Cardiac muscle cell (in vitro differentiated cells and primary cell): ENCODE results near the gene PDCD1LG2. TPM values are rescaled to one million over a fixed set of nuclear protein-coding genes. Genes with fewer than 3 reads are reported as not detected.

Experiments used
- DNase-seq, 2 donors: peaks; one replicate each; pipeline versions ENCODE4 v3.0.0 to v3.0.0-alpha.2; 2010 to 2017; ENCODE audit warnings: low read depth in 1 of 2, low spot score in 1 of 2
- H3K27ac ChIP-seq: fragments of 200-600 bp; sonication (generic); 2 replicates; pipeline ENCODE4 v1.5.1; 2016
- H3K27me3 ChIP-seq: fragments of 200-600 bp; sonication (generic); 2 replicates; pipeline ENCODE4 v1.6.0; 2016; ENCODE audit warnings: control low read depth
- H3K36me3 ChIP-seq: fragments of 200-600 bp; sonication (generic); 2 replicates; pipeline ENCODE4 v1.5.1; 2016; ENCODE audit warnings: control low read depth
- H3K4me1 ChIP-seq: fragments of 200-600 bp; sonication (generic); 2 replicates; pipeline ENCODE4 v1.8.1; 2017; ENCODE audit warnings: low read depth, mild to moderate bottlenecking, mixed run types
- H3K4me3 ChIP-seq: fragments of 200-600 bp; sonication (generic); 2 replicates; pipeline ENCODE4 v1.5.1; 2016; ENCODE audit warnings: mild to moderate bottlenecking
- H3K9me3 ChIP-seq: fragments of 200-600 bp; sonication (generic); 2 replicates; pipeline ENCODE4 v1.5.1; 2017; ENCODE audit warnings: low read depth, mild to moderate bottlenecking, control low read depth
- CTCF ChIP-seq: IDR thresholded peaks from 2 replicates; pipeline ENCODE4 v1.5.1; 2012; ENCODE audit warnings: low read depth, mild to moderate bottlenecking, low read length
- polyA plus RNA-seq: library from polyadenylated mRNA; unstranded; fragments of >200 nt; fragmentation: Nextera tagmentation; extraction: Ambion mirVana; gene quantifications from 2 replicates; pipeline ENCODE4 v1.2.1, GENCODE V29; 2016
- total RNA-seq: library from RNA; depleted of rRNA; stranded (reverse); fragments of >200 nt; gene quantifications from 2 replicates; pipeline ENCODE4 v1.2.3, GENCODE V29; 2016

Gene PDCD1LG2
- total and polyA plus RNA-seq, 2 experiments from 2014 or later = not detected

GRCh38 chr9:5499889-5500398, 10.4 kb upstream of the PDCD1LG2 start:
- Histone ChIP-seq H3K9me3 (no peaks in the 10 kb centered on the region), H3K4me1 (no peaks in the 10 kb centered on the region), H3K36me3 (no peaks in the 10 kb centered on the region), H3K27ac (no peak overlapping the region), H3K4me3 (no peak overlapping the region), H3K27me3 (no peaks in the 10 kb centered on the region)
- peak in 1 of 2 donors; percentile 84 for DNase-seq
- no peak for TF ChIP-seq CTCF

- Histone ChIP-seq H3K27me3 (no peaks in the 10 kb centered on the region), H3K4me3 (no peak overlapping the region), H3K9me3 (no peaks in the 10 kb centered on the region), H3K27ac (no peak overlapping the region), H3K36me3 (no peaks in the 10 kb centered on the region), H3K4me1 (no peaks in the 10 kb centered on the region)
- peak in 1 of 2 donors; percentile 95 for DNase-seq
- TF ChIP-seq CTCF = no peak
These were observed 9.7 kb upstream of the PDCD1LG2 start for GRCh38 chr9:5500441-5501235.

GRCh38 chr9:5502553-5502952, 7.8 kb upstream of the PDCD1LG2 start:
- Histone ChIP-seq H3K27ac (no peak overlapping the region), H3K4me1 (no peaks in the 10 kb centered on the region), H3K4me3 (no peak overlapping the region), H3K9me3 (no peaks in the 10 kb centered on the region), H3K27me3 (no peaks in the 10 kb centered on the region), H3K36me3 (no peaks in the 10 kb centered on the region)
- DNase-seq = no peak
- TF ChIP-seq CTCF = no peak

GRCh38 chr9:5509573-5509972, 758 bp upstream of the PDCD1LG2 start:
- no peaks in the 10 kb centered on the region for H3K27me3 ChIP-seq
- no peak overlapping the region for H3K4me3 ChIP-seq
- no peak for TF ChIP-seq CTCF
- no peak overlapping the region for H3K27ac ChIP-seq
- H3K9me3 ChIP-seq = no peaks in the 10 kb centered on the region
- DNase-seq = peak in 1 of 2 donors; percentile 92
- no peaks in the 10 kb centered on the region for H3K36me3 ChIP-seq
- no peaks in the 10 kb centered on the region for H3K4me1 ChIP-seq

GRCh38 chr9:5510989-5511388, 658 bp downstream of the PDCD1LG2 start:
- H3K4me3 ChIP-seq = no peak overlapping the region

More at GRCh38 chr9:5510989-5511388, 658 bp downstream of the PDCD1LG2 start:
- Histone ChIP-seq H3K36me3 (no peaks in the 10 kb centered on the region), H3K27ac (no peak overlapping the region), H3K9me3 (no peaks in the 10 kb centered on the region), H3K4me1 (no peaks in the 10 kb centered on the region), H3K27me3 (no peaks in the 10 kb centered on the region)
- no peak for TF ChIP-seq CTCF
- DNase-seq = no peak
